NCI-H510A treated with DMSO at 0.1 percent for 48 hours (cell line): ENCODE measurements around the gene TUBGCP4.

Source experiments
- DNase-seq: peaks from one replicate; lab custom pipeline; 2025; lab: John Stamatoyannopoulos, UW

The TUBGCP4 gene

GRCh38 chr15:43404130-43404529 is 33.2 kb downstream of the TUBGCP4 start:
- DNase-seq: no peak

GRCh38 chr15:43406189-43406588 is 35.3 kb downstream of the TUBGCP4 start:
- DNase-seq: no peak

GRCh38 chr15:43406808-43407207 is 35.9 kb downstream of the TUBGCP4 start:
- no peak for DNase-seq

- no peak for DNase-seq
These were observed 37.9 kb downstream of the TUBGCP4 start for GRCh38 chr15:43408789-43409188.

- DNase-seq: no peak
These were observed 39.8 kb downstream of the TUBGCP4 start for GRCh38 chr15:43410572-43411214.

GRCh38 chr15:43412096-43412495 is 41.2 kb downstream of the TUBGCP4 start:
- no peak for DNase-seq

GRCh38 chr15:43414196-43414595 is 43.3 kb downstream of the TUBGCP4 start:
- no peak for DNase-seq

- DNase-seq: no peak
These were observed 49.5 kb downstream of the TUBGCP4 start for GRCh38 chr15:43420435-43420834.

GRCh38 chr15:43420876-43421275 is 50.0 kb downstream of the TUBGCP4 start:
- DNase-seq: no peak

GRCh38 chr15:43423793-43424192 is 52.9 kb downstream of the TUBGCP4 start:
- no peak for DNase-seq

- no peak for DNase-seq
These were observed 58.8 kb downstream of the TUBGCP4 start for GRCh38 chr15:43429687-43430086.

- no peak for DNase-seq
These were observed 62.3 kb downstream of the TUBGCP4 start for GRCh38 chr15:43433165-43433564.

GRCh38 chr15:43433661-43434303 is 62.9 kb downstream of the TUBGCP4 start:
- no peak for DNase-seq

- no peak for DNase-seq
These were observed 63.5 kb downstream of the TUBGCP4 start for GRCh38 chr15:43434446-43434845.

- DNase-seq: no peak
These were observed 65.5 kb downstream of the TUBGCP4 start for GRCh38 chr15:43436395-43436794.

GRCh38 chr15:43439268-43439667 is 68.4 kb downstream of the TUBGCP4 start:
- DNase-seq: no peak

GRCh38 chr15:43440721-43441281 is 69.9 kb downstream of the TUBGCP4 start:
- DNase-seq: no peak

- no peak for DNase-seq
These were observed 70.4 kb downstream of the TUBGCP4 start for GRCh38 chr15:43441316-43441715.

GRCh38 chr15:43446344-43446743 is 75.4 kb downstream of the TUBGCP4 start:
- DNase-seq: no peak

GRCh38 chr15:43449981-43450380 is 79.1 kb downstream of the TUBGCP4 start:
- DNase-seq: no peak
